CD4-positive, alpha-beta T cell treated with Interferon gamma for 1 hour (primary cell): ENCODE results near the gene TICAM2.

ENCODE experiments used
- DNase-seq: peaks from one replicate; pipeline ENCODE4 v3.0.0-alpha.2; 2020

The TICAM2 gene

GRCh38 chr5:115561176-115561575, 41.1 kb downstream of the TICAM2 start:
- DNase-seq, result no peak

GRCh38 chr5:115559524-115559923, 42.8 kb downstream of the TICAM2 start:
- no peak for DNase-seq

GRCh38 chr5:115558388-115558956, 43.8 kb downstream of the TICAM2 start:
- DNase-seq, result no peak

DNA sequence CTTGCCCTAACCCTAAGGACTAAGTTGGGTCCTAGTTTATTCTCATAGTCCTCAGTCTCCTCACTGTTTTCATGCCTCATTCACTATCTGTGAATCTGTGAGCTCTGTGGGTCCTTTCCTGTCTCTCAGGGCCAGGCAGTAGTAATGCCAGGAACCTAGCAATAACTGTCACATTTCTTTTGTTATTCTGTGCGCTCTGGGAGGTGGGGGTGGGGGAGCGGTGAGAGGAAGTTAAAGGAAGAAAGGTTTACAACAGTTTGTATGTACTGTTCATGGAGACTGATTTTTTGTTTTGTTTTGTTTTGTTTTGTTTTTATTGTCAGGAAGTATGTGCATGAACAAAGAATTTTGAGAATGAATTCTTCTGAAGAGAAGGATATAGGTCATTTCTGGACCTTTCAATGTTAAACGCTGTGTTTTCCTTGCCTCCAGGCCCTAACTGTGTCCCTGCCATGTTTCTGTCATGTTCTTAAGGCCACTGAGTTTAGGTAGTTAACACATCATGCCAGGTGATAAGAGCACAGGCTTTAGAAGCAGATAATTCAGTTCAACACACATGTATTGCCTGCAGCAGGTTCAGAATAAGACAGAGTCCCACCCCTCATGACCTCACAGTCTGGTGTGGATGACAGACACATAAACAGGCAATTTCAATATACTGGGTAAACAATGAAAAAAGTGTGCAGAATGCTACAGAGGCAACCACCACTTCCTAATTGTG, 44.5 kb downstream of the TICAM2 start:
- no peak for DNase-seq

- DNase-seq, result no peak
Observed at GRCh38 chr5:115556276-115556675, 46.0 kb downstream of the TICAM2 start.

DNA sequence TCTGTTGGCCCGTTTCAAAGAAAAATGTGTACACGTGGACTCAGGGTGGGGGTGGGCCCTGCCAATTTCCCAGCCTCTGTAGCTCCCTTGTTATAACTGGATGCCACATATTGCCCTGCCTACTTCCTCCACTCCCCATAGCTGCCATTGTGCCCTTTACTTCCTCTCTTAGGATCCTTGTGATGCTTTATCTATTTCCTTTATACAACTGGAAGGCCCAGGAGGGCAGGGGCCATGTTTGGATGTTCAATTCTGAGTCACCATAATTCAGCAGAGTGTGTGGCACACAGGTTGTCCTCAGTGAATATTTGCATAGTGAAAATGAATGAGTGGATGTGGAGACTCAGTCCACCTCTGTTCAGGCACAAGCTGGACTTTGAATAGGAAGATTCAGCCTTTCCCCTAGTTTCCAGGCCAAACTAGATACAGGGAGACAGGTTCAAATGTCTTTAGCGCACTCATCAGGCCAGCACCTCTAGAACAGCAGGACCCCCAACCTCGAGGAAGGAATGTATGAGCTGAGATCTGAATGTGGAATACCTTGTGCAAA, 47.1 kb downstream of the TICAM2 start:
- no peak for DNase-seq

DNA sequence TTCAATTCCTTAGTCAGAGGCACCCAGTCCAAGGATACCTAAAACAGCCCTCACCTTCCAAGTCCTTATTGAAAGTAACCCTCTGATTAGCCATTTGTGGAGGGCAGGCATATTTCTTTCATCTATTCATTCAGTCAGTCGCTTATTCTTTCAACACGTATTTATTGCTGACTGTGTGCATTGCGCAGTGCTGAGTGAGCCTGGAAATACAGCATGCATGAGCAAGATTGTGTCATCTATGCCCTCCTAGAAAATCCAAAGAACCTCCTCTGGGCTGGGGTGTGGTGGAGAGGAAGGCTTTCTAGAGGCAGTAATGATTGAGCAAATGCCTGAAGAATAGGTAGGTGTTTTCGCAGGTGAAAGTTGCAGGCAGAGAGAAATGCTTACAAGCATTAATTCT, 49.2 kb downstream of the TICAM2 start:
- DNase-seq, result no peak

- peak; percentile 54 for DNase-seq
Observed at GRCh38 chr5:115551415-115551814, 50.9 kb downstream of the TICAM2 start.

DNA sequence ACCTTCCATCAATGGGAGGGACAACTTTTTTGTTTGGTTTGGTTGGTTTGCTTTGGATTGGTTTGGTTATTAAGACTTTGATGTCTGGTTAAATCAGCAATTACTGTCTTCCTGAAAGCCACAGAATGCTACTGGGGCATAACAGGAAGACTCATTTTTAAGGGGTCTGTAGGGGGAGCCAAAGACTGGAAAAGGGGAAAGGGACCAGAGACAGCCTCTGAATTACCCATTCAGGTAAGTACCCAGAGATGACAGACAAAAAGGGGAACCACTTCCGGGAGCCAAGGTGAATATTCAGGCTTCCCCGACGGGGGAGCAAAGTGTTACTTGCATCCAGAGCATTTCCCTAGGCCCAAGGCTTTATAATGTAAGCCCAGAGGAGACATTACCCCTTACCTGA, 53.1 kb downstream of the TICAM2 start:
- DNase-seq, result no peak

DNA sequence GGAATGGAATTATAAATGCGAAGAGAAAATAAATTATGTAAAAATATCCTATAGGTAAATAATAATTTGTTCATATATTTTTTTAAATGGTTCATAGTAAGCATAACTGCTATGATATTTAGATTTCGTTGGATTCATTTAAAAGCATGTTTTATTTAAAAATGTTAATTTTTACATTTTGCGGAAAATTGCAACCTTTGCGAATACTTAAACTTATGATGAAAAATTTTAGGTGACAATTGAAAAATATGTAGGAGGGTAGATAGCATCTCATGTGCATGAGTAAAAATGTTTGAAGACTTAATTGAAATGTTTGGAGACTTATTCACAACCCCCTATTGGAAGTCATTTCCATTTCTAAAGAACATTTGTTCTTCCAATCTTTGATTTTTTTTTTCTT, 53.6 kb downstream of the TICAM2 start:
- no peak for DNase-seq

DNA sequence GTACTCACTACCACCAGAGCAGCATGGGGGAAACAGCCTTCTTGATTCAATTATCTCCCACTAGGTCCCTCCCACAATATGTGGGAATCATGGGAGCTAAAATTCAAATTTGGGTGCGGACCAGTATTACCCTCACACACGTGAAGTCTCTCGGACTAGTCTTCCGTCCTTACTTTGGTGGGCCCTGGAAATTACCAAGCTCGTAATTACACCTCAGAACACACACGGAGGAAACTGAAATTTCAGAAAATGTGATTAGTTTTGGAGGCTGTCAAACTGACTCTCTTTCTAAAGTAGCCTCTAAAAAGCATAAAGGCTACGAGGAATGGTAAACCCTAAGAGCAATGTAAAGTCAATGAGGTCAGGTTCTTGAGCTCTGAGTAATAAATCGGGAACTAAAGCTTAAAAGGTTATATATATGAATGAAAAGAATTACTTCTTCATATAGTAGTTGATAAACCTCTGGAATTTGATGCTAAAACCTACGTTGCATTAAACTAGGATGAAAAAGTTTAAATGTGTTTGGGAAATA, 56.9 kb downstream of the TICAM2 start:
- DNase-seq, result no peak

- peak; percentile 95 for DNase-seq
Observed at GRCh38 chr5:115544436-115545350, 57.6 kb downstream of the TICAM2 start, which contains the start of gene FEM1C. FEM1C (minus strand) TSS chr5:115544775; CDS start chr5:115543493, 1,282 bp downstream.

DNA sequence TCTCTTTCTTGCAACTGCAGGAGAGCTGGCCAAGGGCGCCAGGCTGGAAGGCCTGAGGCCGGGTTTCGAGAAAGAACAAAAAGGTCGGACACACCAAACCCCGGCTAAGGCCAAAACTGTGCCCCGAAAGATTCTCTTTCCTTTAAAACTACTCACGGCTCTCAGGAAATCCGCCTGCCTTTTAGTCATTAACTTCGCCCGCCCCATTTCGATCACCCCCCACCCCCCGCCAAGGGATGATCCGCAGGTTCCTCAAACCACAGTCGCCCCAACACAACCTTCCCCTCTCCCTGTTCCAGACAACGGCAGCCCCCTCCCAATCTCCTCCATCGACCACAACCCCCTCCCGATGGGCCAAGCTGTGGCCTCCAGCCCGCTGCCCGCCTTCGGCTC, 58.2 kb downstream of the TICAM2 start:
- DNase-seq, result peak; percentile 62

- DNase-seq, result no peak
Observed at GRCh38 chr5:115543365-115544042, 58.8 kb downstream of the TICAM2 start.

- DNase-seq, result no peak
Observed at GRCh38 chr5:115542651-115543364, 59.5 kb downstream of the TICAM2 start.

GRCh38 chr5:115542086-115542485, 60.2 kb downstream of the TICAM2 start:
- DNase-seq, result no peak

DNA sequence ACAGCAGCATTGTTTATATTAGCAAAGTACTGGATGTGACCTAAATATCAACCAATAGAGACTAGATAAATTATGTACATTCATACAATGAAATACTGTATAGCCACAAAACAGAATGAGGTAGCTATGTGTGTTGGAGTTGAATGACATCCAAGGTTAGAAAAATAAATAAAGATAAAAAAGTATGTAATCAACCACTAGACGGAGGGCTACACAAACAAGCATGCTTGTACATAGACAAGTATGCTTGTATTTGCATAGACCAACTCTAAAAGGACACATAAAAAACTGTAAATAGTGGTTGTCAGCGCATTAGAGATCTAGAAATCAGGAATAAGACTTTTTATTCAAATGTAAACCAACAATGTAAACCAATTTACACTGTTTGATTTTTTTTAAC, 60.7 kb downstream of the TICAM2 start:
- no peak for DNase-seq

DNA sequence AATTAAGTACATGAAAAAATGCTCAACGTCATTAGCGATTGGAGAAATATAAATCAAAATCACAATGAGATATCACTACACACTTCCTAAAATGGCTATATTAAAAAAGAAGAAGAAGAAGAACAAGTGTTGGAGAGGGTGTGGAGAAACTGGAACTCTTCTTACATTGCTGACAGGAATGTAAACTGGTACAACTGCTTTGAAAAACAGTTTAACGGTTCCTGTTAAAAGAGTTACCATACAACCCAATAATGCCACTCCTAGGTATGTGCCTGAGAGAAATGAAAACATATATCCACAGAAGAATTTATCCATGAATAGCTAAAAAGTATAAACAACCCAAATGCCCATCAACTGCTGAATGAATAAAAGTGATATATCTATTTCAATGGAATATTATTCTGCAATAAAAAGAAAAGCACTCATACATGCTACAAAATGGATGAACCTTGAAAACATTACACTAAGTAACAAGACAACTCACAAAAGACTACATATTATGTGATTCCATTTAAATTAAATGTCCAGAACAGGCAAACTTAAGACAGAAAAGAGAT, 66.7 kb downstream of the TICAM2 start:
- DNase-seq, result no peak

DNA sequence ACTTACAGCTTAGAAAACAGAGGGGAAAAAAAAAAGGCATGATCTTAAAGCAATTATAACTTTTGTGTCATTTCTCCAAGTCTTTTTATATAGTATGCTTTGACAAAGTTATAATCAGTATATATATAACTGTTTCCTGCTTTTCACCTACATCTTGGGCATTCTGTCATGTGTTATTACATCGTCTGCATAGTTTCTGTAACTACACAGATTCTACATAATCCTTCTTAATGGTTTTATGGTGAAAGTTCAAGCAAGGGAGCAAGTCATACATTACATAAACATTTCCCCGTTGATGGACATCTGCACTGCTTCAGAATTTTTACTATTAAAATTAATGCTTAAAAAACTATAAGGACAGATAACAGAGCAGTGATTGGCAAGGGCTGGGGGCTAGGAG, 69.8 kb downstream of the TICAM2 start:
- DNase-seq, result no peak

DNA sequence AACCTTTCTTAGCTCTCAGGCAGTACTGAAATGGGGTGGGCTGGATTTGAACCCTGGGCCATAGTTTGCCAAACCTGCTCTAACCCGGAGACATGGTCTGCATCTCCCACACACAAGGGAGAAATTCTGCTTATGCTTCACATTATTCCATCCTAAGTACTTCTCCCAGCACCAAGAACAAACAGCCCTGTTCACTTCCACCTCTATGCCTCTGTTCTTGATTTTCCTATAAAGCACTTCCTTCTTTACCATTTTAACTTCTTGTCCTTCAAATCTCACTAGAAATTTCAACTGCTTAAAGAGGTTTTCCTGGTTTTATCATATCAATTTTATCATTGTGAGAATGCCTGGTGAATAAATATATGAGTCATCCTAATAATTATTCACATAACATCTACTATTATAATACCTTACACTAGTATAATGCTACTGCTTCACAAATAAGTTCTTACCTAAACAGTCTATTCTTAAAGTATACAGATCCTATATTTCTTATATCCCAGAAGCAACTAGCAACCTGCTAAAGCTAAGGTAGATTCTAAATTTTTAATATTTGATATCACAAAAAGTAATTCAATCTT, 70.4 kb downstream of the TICAM2 start:
- no peak for DNase-seq

- DNase-seq, result no peak
Observed at GRCh38 chr5:115531380-115531779, 70.9 kb downstream of the TICAM2 start.
